HepG2 (cell line): ENCODE measurements around the gene ANO2. TPM values are rescaled to one million over a fixed set of nuclear protein-coding genes. Genes with fewer than 3 reads are reported as not detected.

ENCODE experiments used
- ATAC-seq: fragments of 200-7000 bp; cut with Tn5 transposase; 3 replicates; pipeline ENCODE4 v1.9.1; 2020; ENCODE audit warnings: mild to moderate bottlenecking, moderate library complexity
- BruUV-seq: library from RNA; stranded (reverse); fragments of 400-500 nt; replicated peaks from 2 replicates; lab custom pipeline; 2021; lab: Mats Ljungman, UMichigan
- CTCF ChIA-PET: fragments of 300-600 bp; formaldehyde crosslinking; extraction: SDS; loops from one replicate; lab custom pipeline; 2021; ENCODE audit warnings: low total read pairs, inconsistent platforms, low intra/inter-chr PET ratio; lab: Yijun Ruan, JAX
- POLR2A ChIA-PET: fragments of 350-600 bp; sonication (Branson Sonifier 250); formaldehyde crosslinking; loops from one replicate; lab custom pipeline; 2020; ENCODE audit warnings: antibody characterized with exemption, inconsistent platforms; lab: Yijun Ruan, JAX
- DNase-seq: peaks from one replicate; pipeline ENCODE4 v3.0.0-alpha.2; 2015; ENCODE audit warnings: low spot score
- FAIRE-seq: peaks from 3 replicates; lab custom pipeline; 2011; peaks lifted over from hg19 to GRCh38; lab: Jason Lieb, UNC
- H2AFZ ChIP-seq: one replicate; pipeline ENCODE4 v1.6.1; 2011; ENCODE audit warnings: low read length, inconsistent platforms
- H3K27ac ChIP-seq: fragments of 300-600 bp; 3 replicates; pipeline ENCODE4 v1.8.0; 2011; ENCODE audit warnings: mixed run types, mild to moderate bottlenecking, mixed read lengths, low read length, inconsistent platforms; ENCODE audit not compliant: insufficient read depth; ENCODE audit errors: extremely low read length
- H3K27me3 ChIP-seq, 2 experiments: fragments of 200-600 bp in 1 of 2; 2 replicates in 1 of 2; 3 replicates in 1 of 2; pipeline versions ENCODE4 v1.6.0 to v1.8.0; 2011; ENCODE audit warnings: low read length in 2 of 2, mild to moderate bottlenecking in 2 of 2, moderate library complexity in 2 of 2, inconsistent platforms in 1 of 2; ENCODE audit not compliant: insufficient read depth in 2 of 2, control insufficient read depth in 1 of 2
- H3K36me3 ChIP-seq, 2 experiments: fragments of 200-600 bp in 1 of 2; replicated peaks in 1 of 2; 2 replicates in 1 of 2; 3 replicates in 1 of 2; pipeline versions ENCODE4 v1.5.1 to v1.8.0; 2011; ENCODE audit warnings: low read length in 2 of 2, inconsistent platforms in 1 of 2; ENCODE audit not compliant: insufficient read depth in 2 of 2, control insufficient read depth in 1 of 2
- H3K4me1 ChIP-seq: 2 replicates; pipeline ENCODE4 v1.5.1; 2012; ENCODE audit warnings: low read length, inconsistent platforms; ENCODE audit not compliant: insufficient read depth
- H3K4me2 ChIP-seq: 2 replicates; pipeline ENCODE4 v1.6.0; 2011; ENCODE audit warnings: low read depth, low read length, inconsistent platforms
- H3K4me3 ChIP-seq, 3 experiments: fragments of 200-600 bp in 1 of 3; sonication (generic), shearing (Covaris generic) in 1 of 3; replicated peaks in 1 of 3; 2 replicates each; pipeline ENCODE4 v1.5.1; 2011 to 2016; ENCODE audit warnings: low read length in 3 of 3, inconsistent platforms in 2 of 3, low read depth in 2 of 3, mild to moderate bottlenecking in 2 of 3, control low read depth in 1 of 3, mixed read lengths in 1 of 3; ENCODE audit not compliant: insufficient read depth in 1 of 3
- H3K79me2 ChIP-seq: one replicate; pipeline ENCODE4 v1.6.1; 2011; ENCODE audit warnings: low read length, inconsistent platforms; ENCODE audit not compliant: insufficient read depth
- H3K9ac ChIP-seq: 2 replicates; pipeline ENCODE4 v1.6.0; 2011; ENCODE audit warnings: mild to moderate bottlenecking, low read depth, low read length, inconsistent platforms; ENCODE audit not compliant: insufficient read depth
- H3K9me3 ChIP-seq: 2 replicates; pipeline ENCODE4 v1.5.1; 2012; ENCODE audit warnings: mild to moderate bottlenecking, low read length
- H4K20me1 ChIP-seq: 2 replicates; pipeline ENCODE4 v1.6.0; 2011; ENCODE audit warnings: inconsistent platforms, mild to moderate bottlenecking, low read length, moderate library complexity; ENCODE audit not compliant: insufficient read depth
- CREB1 ChIP-seq, 2 experiments: fragments of 450-650 bp in 1 of 2; IDR thresholded peaks; 2 replicates each; pipeline ENCODE4 v1.6.1; 2016 to 2017; ENCODE audit warnings: control low read depth in 1 of 2, mild to moderate bottlenecking in 1 of 2, missing compliant biosample characterization in 1 of 2, missing genetic modification characterization in 1 of 2
- CTCF ChIP-seq: sonication (generic); formaldehyde crosslinking; IDR thresholded peaks from 2 replicates; pipeline ENCODE4 v1.5.0; 2020; ENCODE audit warnings: mild to moderate bottlenecking, missing genetic modification reagents, moderate library complexity
- NPAS2 ChIP-seq: sonication (generic); formaldehyde crosslinking; IDR thresholded peaks from 2 replicates; pipeline ENCODE4 v1.8.0; 2022; ENCODE audit warnings: mild to moderate bottlenecking, missing genetic modification reagents, borderline replicate concordance
- PAX8 ChIP-seq: sonication (generic); formaldehyde crosslinking; IDR thresholded peaks from 2 replicates; pipeline ENCODE4 v1.8.0; 2022; ENCODE audit warnings: mild to moderate bottlenecking, missing genetic modification reagents, borderline replicate concordance
- SMC3 ChIP-seq: IDR thresholded peaks from 2 replicates; pipeline ENCODE4 v1.6.1; 2011; ENCODE audit warnings: low read length, improper control_type of control experiment
- STAG1 ChIP-seq: sonication (generic); formaldehyde crosslinking; IDR thresholded peaks from 2 replicates; pipeline ENCODE4 v1.4.0; 2020; ENCODE audit warnings: missing genetic modification reagents
- TFAP4 ChIP-seq: sonication (generic); IDR thresholded peaks from 2 replicates; pipeline ENCODE4 v1.6.1; 2016; ENCODE audit warnings: low read depth, borderline replicate concordance
- XRCC5 ChIP-seq: fragments of 200-400 bp; formaldehyde crosslinking; optimal IDR thresholded peaks from 2 replicates; pipeline ENCODE3; 2017; ENCODE audit warnings: mild to moderate bottlenecking, low read length
- ZBTB20 ChIP-seq: sonication (generic); formaldehyde crosslinking; IDR thresholded peaks from 2 replicates; pipeline ENCODE4 v1.8.1; 2023; ENCODE audit warnings: missing genetic modification reagents, low read depth, mild to moderate bottlenecking, borderline replicate concordance
- ZSCAN30 ChIP-seq: sonication (generic); formaldehyde crosslinking; IDR thresholded peaks from 2 replicates; pipeline ENCODE4 v1.5.0; 2020; ENCODE audit warnings: mild to moderate bottlenecking, missing genetic modification reagents
- WGBS: methylation state at CpG from one replicate; pipeline ENCODE4 v1.1.6; 2017; ENCODE audit warnings: low lambda C conversion rate; 5-methylcytosine and 5-hydroxymethylcytosine counted together
- in situ Hi-C: cut with HindIII; loops from 2 replicates; pipeline ENCODE4 v1.10.0; 2017; ENCODE audit warnings: low pct_unique_long_range_greater_than_20kb; ENCODE audit not compliant: extremely low pct_ligation_motif_present
- intact Hi-C: fragments of 100-400 bp; cut with micrococcal nuclease; formaldehyde crosslinking; loops from one replicate; pipeline ENCODE4 v1.10.0; 2022; ENCODE audit not compliant: unreplicated experiment
- polyA plus RNA-seq, 8 experiments: library from polyadenylated mRNA; depleted of rRNA in 3 of 8; stranded (reverse) in 7 of 8; unstranded in 1 of 8; fragments of >200 nt; fragmentation: Illumina TruSeq in 4 of 8; extraction: Trizol in 4 of 8; gene quantifications; 2 replicates each; pipeline versions ENCODE4 v1.2.1 to v1.2.3, GENCODE V29; 2011 to 2016; ENCODE audit warnings: low read depth in 4 of 8, missing spikeins in 1 of 8, mixed read lengths in 1 of 8; ENCODE audit not compliant: insufficient read depth in 1 of 8
- total RNA-seq, 5 experiments: library from RNA; depleted of rRNA; stranded (reverse); fragments of >200 nt; fragmentation: Illumina TruSeq; extraction: Trizol; gene quantifications; 2 replicates each; pipeline ENCODE4 v1.2.3, GENCODE V29; 2016; ENCODE audit warnings: low read depth in 1 of 5

Gene ANO2
- total and polyA plus RNA-seq, 2 of the 13 experiments (the other 11 are each of a cell fraction or from before 2014, with no cell fraction given), result 0.18 TPM; not detected in 1

- Histone ChIP-seq H2AFZ (no peak overlapping the region), H3K27ac (no peak overlapping the region), H3K9ac (no peak overlapping the region), H3K79me2 (no peaks in the 10 kb centered on the region), H3K4me3 (no peak overlapping the region), H4K20me1 (no peaks in the 10 kb centered on the region; the same call in 1 of the 2 replicates), H3K36me3 (no peaks in the 10 kb centered on the region), H3K4me2 (no peak overlapping the region)
- FAIRE-seq, result no peak
- DNase-seq, result peak; percentile 36
- no TSS peak for BruUV-seq
- WGBS, result 20% methylated on average over 5 of the region's 6 CpGs
- ChIA-PET POLR2A (no interaction called here), CTCF (interaction anchor here (1.7 kb wide), 1 partner anchor 51 kb away, joined by 9 read pairs; no protein-coding TSS in a partner anchor)
- TF ChIP-seq TFAP4, result peak; percentile 61; the same call in 1 of the 2 replicates
- TF ChIP-seq NPAS2 (CRISPR knock-in tag), result no peak
- no peak for TF ChIP-seq PAX8 (CRISPR knock-in tag)
- TF ChIP-seq XRCC5, result peak; percentile 28
- TF ChIP-seq SMC3, result peak; percentile 69
- TF ChIP-seq CREB1 (IDR thresholded peaks at IDR 0.05), result no peak
- TF ChIP-seq CREB1 (CRISPR knock-in tag; IDR thresholded peaks at IDR 0.05), result no peak
- no peak for TF ChIP-seq ZBTB20
- TF ChIP-seq CTCF (CRISPR knock-in tag), result peak; percentile 73
- TF ChIP-seq STAG1 (CRISPR knock-in tag), result peak; percentile 49
- no peak for TF ChIP-seq ZSCAN30 (CRISPR knock-in tag)
- TF ChIP-seq, all 625 proteins: peak for 5
- in situ Hi-C loops (loop anchor here (10.0 kb wide), 1 partner anchor 129 kb away; no protein-coding TSS in a partner anchor), intact Hi-C loops (loop anchor here (1.0 kb wide), 1 partner anchor 51 kb away; no protein-coding TSS in a partner anchor)
- Histone ChIP-seq H3K9me3 (no peaks in the 10 kb centered on the region), H3K27me3 (no peaks in the 10 kb centered on the region), H3K4me1 (no peaks in the 10 kb centered on the region)
- ATAC-seq, result peak; percentile 94
These were observed 199.7 kb downstream of the ANO2 start for GRCh38 chr12:5745251-5745888.
